NCI-H446 (cell line): ENCODE measurements around the gene CTXND1.
"Not testable (repeated sequence)": the region's sequence is repeated elsewhere in the genome, so short reads cannot be mapped to it uniquely, and the experiment has no call there.

Experiments
- DNase-seq, 2 experiments: peaks; one replicate each; lab custom pipeline; 2025; lab: John Stamatoyannopoulos, UW

The CTXND1 gene

GRCh38 chr15:80252121-80252518 is at the start of gene CTXND1:
CTXND1 (minus strand) TSS chr15:80252213; CDS start chr15:80201949, 50,264 bp downstream.
- DNase-seq = no peak

GRCh38 chr15:80301472-80301871 is 49.5 kb upstream of the CTXND1 start:
- no peak for DNase-seq

- DNase-seq = not testable (repeated sequence)
These were observed 43.8 kb upstream of the CTXND1 start for GRCh38 chr15:80295777-80296176.

- DNase-seq = no peak
These were observed 40.1 kb upstream of the CTXND1 start for GRCh38 chr15:80292079-80292478.

GRCh38 chr15:80290891-80291290 is 38.9 kb upstream of the CTXND1 start:
- DNase-seq = not testable (repeated sequence)

- DNase-seq = no peak
These were observed 37.8 kb upstream of the CTXND1 start for GRCh38 chr15:80289528-80290495.

GRCh38 chr15:80288131-80288530 is 36.1 kb upstream of the CTXND1 start:
- DNase-seq = no peak

- DNase-seq = no peak
These were observed 34.0 kb upstream of the CTXND1 start for GRCh38 chr15:80286055-80286454.

GRCh38 chr15:80285379-80285778 is 33.4 kb upstream of the CTXND1 start:
- no peak for DNase-seq

- DNase-seq = no peak
These were observed 31.5 kb upstream of the CTXND1 start for GRCh38 chr15:80283531-80283930.

- no peak for DNase-seq
These were observed 25.1 kb upstream of the CTXND1 start for GRCh38 chr15:80277147-80277546.

- DNase-seq = peak; percentile 29 to 79
These were observed 23.9 kb upstream of the CTXND1 start for GRCh38 chr15:80275961-80276360.

- no peak for DNase-seq
These were observed 23.0 kb upstream of the CTXND1 start for GRCh38 chr15:80274996-80275395.

- no peak for DNase-seq
These were observed 22.5 kb upstream of the CTXND1 start for GRCh38 chr15:80274554-80274953.

GRCh38 chr15:80272987-80273386 is 21.0 kb upstream of the CTXND1 start:
- DNase-seq = no peak

GRCh38 chr15:80270472-80270871 is 18.5 kb upstream of the CTXND1 start:
- no peak for DNase-seq

- DNase-seq = no peak
These were observed 16.1 kb upstream of the CTXND1 start for GRCh38 chr15:80268101-80268500.

- DNase-seq = no peak
These were observed 15.6 kb upstream of the CTXND1 start for GRCh38 chr15:80267658-80268057.

- no peak for DNase-seq
These were observed 14.7 kb upstream of the CTXND1 start for GRCh38 chr15:80266745-80267144.

- DNase-seq = no peak
These were observed 14.1 kb upstream of the CTXND1 start for GRCh38 chr15:80266113-80266512.

GRCh38 chr15:80265021-80265420 is 13.0 kb upstream of the CTXND1 start:
- no peak for DNase-seq

GRCh38 chr15:80264031-80264430 is 12.0 kb upstream of the CTXND1 start:
- no peak for DNase-seq

GRCh38 chr15:80260551-80260950 is 8.5 kb upstream of the CTXND1 start:
- DNase-seq = no peak
